ENCODE data around the gene RASSF7. TPM values are rescaled to one million over a fixed set of nuclear protein-coding genes. Genes with fewer than 3 reads are reported as not detected.

The RASSF7 gene
- total and polyA plus RNA-seq, 2 of the 8 experiments (the other 6 are each of a cell fraction or from before 2014, with no cell fraction given), result 22.3 to 43.9 TPM

DNA sequence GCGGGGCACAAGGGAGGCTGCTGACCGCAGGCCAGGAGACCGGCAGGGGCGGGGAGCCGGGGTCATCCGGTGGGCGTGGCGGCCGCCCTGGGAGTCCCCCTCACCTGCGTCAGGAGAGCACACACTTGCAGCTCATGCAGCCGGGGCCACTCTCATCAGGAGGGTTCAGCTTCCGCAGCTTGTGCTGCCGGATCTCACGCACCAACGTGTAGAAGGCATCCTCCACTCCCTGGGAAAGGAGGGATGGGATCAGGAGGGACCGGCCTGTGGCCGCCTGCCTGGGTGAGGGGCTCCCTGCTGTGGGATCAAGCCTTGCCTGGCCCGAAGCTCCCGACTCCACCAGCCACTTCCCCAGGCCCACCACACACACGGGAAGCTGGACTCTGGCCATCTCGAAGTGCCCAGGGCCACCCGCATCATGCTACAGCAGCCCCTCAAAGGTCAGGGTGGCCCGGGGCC lies 28.2 kb upstream of the RASSF7 start (continued):
- TF ChIP-seq, protein P1, sequence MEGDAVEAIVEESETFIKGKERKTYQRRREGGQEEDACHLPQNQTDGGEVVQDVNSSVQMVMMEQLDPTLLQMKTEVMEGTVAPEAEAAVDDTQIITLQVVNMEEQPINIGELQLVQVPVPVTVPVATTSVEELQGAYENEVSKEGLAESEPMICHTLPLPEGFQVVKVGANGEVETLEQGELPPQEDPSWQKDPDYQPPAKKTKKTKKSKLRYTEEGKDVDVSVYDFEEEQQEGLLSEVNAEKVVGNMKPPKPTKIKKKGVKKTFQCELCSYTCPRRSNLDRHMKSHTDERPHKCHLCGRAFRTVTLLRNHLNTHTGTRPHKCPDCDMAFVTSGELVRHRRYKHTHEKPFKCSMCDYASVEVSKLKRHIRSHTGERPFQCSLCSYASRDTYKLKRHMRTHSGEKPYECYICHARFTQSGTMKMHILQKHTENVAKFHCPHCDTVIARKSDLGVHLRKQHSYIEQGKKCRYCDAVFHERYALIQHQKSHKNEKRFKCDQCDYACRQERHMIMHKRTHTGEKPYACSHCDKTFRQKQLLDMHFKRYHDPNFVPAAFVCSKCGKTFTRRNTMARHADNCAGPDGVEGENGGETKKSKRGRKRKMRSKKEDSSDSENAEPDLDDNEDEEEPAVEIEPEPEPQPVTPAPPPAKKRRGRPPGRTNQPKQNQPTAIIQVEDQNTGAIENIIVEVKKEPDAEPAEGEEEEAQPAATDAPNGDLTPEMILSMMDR (IDR thresholded peaks at IDR 0.05; ENCODE audit: control extremely low read depth in 1 of 3, insufficient read depth in 1 of 3, low read depth in 1 of 3, low read length in 3 of 3), result no peak
